Lower lobe of right lung (tissue), 2 donors: ENCODE measurements around the gene HOXA9. TPM values are rescaled to one million over a fixed set of nuclear protein-coding genes. Genes with fewer than 3 reads are reported as not detected.

Experiments used
- ATAC-seq, 2 donors: fragments of 200-7000 bp; cut with Tn5 transposase; one replicate each; pipeline ENCODE4 v1.9.1; 2020 to 2022; ENCODE audit warnings: mild to moderate bottlenecking in 2 of 2, moderate library complexity in 2 of 2
- DNase-seq: peaks from one replicate; pipeline ENCODE4 v3.0.0-alpha.2; 2020
- H3K27ac ChIP-seq: fragments of 200-600 bp; one replicate; pipeline ENCODE4 v1.8.0; 2022
- H3K27me3 ChIP-seq: fragments of 200-600 bp; one replicate; pipeline ENCODE4 v1.8.0; 2022; ENCODE audit warnings: low read depth
- H3K36me3 ChIP-seq: fragments of 200-600 bp; one replicate; pipeline ENCODE4 v1.8.0; 2022; ENCODE audit warnings: mild to moderate bottlenecking
- H3K4me1 ChIP-seq: fragments of 200-600 bp; one replicate; pipeline ENCODE4 v1.8.0; 2022
- H3K4me3 ChIP-seq: fragments of 200-600 bp; one replicate; pipeline ENCODE4 v1.8.0; 2022; ENCODE audit warnings: mild to moderate bottlenecking
- H3K9me3 ChIP-seq: fragments of 200-600 bp; one replicate; pipeline ENCODE4 v1.8.0; 2022
- CTCF ChIP-seq: fragments of 200-600 bp; IDR thresholded peaks from one replicate; pipeline ENCODE4 v1.8.0; 2022; ENCODE audit warnings: antibody characterized with exemption, mild to moderate bottlenecking
- intact Hi-C: fragments of 100-400 bp; cut with DNase I; formaldehyde crosslinking; loops from one replicate; pipeline ENCODE4 v1.11.0; 2022
- total RNA-seq: library from RNA; stranded (reverse); fragmentation: NEBNext Ultra II Directional; extraction: Animal tissue kit (Norgen Biotek cat#: 25700); gene quantifications from one replicate; pipeline ENCODE4 v1.2.1, GENCODE V29; 2021
- donor health status: DM: no; HTN: yes; CAD: no; lungs with severe emphysema.

The HOXA9 gene
- total RNA-seq, 1 donor from 2014 or later = 1.7 TPM

DNA sequence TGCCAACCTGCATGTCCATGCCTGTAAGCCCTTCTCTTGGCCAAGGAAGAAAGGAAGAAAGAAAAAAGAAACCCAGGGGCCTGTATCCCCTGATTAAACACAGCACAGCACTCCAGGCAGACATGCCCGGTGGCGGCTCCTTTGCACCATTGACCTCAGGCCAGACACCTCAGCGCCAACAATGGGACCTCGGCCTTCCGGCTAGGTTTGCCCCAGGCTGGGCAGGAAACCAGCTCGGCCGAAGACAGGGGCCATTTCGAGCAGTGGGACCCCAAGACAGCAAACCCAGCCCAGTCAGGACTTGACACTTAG, 5.9 kb upstream of the HOXA9 start:
- TF ChIP-seq CTCF = no peak
- H3K27ac ChIP-seq = no peak overlapping the region
- H3K36me3 ChIP-seq = no peaks in the 10 kb centered on the region
- H3K4me3 ChIP-seq = no peak overlapping the region
- intact Hi-C loops = no loop called here
- DNase-seq (no peak), ATAC-seq (no peak)
- no peaks in the 10 kb centered on the region for H3K9me3 ChIP-seq
- peaks cover 42% of the 10 kb centered on the region for H3K4me1 ChIP-seq
- H3K27me3 ChIP-seq = peaks cover 100% of the 10 kb centered on the region

DNA sequence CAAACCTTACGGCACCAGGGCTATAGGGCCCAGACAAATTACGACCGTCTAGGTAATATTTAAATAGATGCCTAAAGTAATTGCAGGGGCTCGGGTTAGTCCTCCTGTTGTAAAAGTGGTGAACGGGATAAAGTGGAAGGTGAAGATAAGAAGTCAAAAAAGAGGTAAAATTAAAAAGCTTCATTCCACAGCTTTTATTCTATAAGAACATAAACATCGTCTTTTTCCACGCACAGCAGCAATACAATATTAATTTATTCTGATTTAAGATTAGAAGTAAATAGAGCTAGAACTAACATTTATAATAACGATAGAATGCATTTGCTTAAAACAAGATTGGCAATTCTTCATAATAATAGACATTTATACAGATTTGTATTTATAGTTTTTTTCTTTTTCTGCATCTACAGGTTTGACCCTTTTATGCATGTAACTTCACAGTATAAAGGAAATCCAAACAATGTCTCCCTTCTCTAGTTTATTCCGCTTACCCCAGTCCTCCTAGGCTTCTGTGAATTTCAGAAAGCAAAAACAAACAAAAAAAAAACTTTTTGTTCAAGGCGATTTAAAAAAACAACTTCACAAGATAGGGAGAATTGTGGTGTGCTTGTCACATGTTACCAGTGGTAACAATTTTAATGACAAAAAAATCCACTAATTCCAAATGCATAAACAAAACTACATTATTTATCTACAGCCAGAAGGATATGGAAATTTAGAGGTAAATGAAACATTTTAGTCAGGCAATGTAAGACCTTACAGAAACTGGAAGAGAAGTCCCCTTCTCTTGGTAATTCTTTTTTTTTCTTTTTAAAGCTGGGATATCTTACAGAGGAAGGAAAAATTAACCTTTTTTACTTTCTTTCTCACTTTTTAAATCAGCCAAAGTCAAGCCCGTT, 5.3 kb upstream of the HOXA9 start:
- H3K27ac ChIP-seq = no peak overlapping the region

DNA sequence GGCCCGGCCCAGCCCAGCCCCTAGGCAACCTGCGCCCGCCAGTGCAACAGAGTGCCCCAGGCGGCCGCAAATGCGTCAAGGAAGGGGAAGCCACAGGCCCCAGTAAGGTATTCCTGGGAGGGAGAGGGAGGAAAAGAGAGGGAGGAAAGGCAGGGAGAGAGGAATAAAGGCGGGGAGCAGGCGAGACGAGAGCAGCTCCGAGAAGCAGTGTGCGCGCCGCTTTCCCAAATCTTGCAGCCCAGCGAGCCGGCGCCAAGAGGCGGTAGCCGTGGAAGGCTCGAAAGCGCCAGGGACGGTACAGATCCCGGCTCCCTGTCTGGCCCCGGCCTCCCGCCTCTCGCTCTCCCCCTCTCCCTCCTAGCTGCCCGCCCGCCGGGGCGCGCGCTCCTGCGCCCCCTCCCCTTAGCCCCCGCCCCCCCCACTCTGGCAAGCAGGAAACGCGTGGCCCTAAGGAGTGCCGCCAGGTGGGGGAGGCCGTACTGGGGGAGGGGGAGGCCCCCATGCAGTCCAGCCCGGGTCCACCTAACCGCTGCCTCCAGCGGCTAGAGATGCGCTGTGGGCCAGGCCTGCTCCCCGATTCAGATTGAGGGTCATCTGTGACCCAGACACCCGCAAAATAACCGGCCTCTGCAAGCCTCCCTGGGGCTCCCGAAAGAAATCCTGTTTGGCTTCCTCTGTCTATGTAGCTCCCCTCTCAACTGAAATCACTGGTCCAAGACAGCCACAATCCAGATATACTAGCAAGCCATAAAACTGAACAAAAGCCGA, 4.5 kb upstream of the HOXA9 start:
- DNase-seq = peak; percentile 39
- no peak for ATAC-seq

More for the DNA sequence above, 5.3 kb upstream of the HOXA9 start:
- intact Hi-C loops = no loop called here
- H3K4me3 ChIP-seq = no peak overlapping the region
- H3K36me3 ChIP-seq = no peaks in the 10 kb centered on the region
- no peak for ATAC-seq
- H3K4me1 ChIP-seq = peaks cover 48% of the 10 kb centered on the region
- no peak for TF ChIP-seq CTCF
- H3K9me3 ChIP-seq = no peaks in the 10 kb centered on the region
- H3K27me3 ChIP-seq = peaks cover 100% of the 10 kb centered on the region
- no peak for DNase-seq

DNA sequence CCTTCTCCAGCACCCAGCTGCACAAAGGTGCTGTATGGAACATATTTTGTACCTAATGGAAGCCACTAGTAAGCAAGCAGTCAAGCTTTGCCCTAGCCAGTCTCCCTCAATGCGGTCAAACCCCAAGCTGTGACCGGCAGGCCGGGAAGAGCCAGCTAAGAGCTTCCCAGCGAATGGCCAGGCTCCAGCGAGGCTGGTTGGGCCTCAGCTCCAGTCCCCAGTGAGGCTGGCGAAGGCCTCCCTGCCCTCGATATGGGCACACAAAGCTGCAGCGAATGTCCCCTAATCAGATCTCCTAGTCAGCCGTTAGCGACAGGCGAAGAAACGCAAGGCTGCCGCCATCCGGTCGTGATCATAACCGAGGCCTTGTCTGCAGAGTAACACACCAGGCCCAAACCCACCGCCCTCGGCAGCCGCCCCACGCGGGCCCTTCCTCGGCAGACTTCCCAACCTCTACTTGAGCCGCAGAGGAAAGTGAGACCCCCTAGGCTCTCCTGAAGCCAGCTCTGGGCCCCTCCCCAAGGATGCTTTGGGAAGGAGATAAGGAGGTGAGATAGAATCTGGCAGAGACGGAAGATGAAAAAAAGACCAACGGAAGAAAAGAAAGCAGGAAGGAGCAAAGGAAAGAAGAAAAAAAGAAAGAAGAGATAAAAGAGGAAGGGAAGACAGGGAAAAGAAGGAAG, 3.1 kb upstream of the HOXA9 start:
- Histone ChIP-seq H3K27me3 (peaks cover 100% of the 10 kb centered on the region), H3K36me3 (no peaks in the 10 kb centered on the region), H3K9me3 (no peaks in the 10 kb centered on the region), H3K27ac (no peak overlapping the region), H3K4me3 (no peak overlapping the region), H3K4me1 (peaks cover 52% of the 10 kb centered on the region)
- TF ChIP-seq CTCF = no peak
- DNase-seq = peak; percentile 42
- intact Hi-C loops = no loop called here
- no peak for ATAC-seq

More for the DNA sequence above, 4.5 kb upstream of the HOXA9 start:
- TF ChIP-seq CTCF = no peak
- Histone ChIP-seq H3K9me3 (no peaks in the 10 kb centered on the region), H3K36me3 (no peaks in the 10 kb centered on the region), H3K27me3 (peaks cover 100% of the 10 kb centered on the region), H3K4me3 (no peak overlapping the region), H3K4me1 (peaks cover 54% of the 10 kb centered on the region), H3K27ac (no peak overlapping the region)
- intact Hi-C loops = no loop called here

GRCh38 chr7:27167916-27168264, 2.6 kb upstream of the HOXA9 start:
- intact Hi-C loops = no loop called here
- ATAC-seq (no peak), DNase-seq (no peak)
- no peaks in the 10 kb centered on the region for H3K36me3 ChIP-seq
- no peak for TF ChIP-seq CTCF
- H3K27me3 ChIP-seq = peaks cover 100% of the 10 kb centered on the region
- no peaks in the 10 kb centered on the region for H3K9me3 ChIP-seq
- H3K27ac ChIP-seq = no peak overlapping the region
- H3K4me3 ChIP-seq = no peak overlapping the region
- H3K4me1 ChIP-seq = peaks cover 47% of the 10 kb centered on the region
